Measurements from ENCODE around the gene TRMT5. TPM values are rescaled to one million over a fixed set of nuclear protein-coding genes. Genes with fewer than 3 reads are reported as not detected.

Gene TRMT5
- polyA plus RNA-seq, 6 donors from 2014 or later: 2.1 to 6.3 (median 4.7) TPM; not detected in 1

Other genes with a start within 250 kb of the TRMT5 start
- gene MNAT1, start 246.3 kb downstream of the TRMT5 start, polyA plus RNA-seq (ENCODE audit: low read depth in 6 of 6): 10 to 100 TPM; 14.5 to 27.4 (median 22.1) TPM
- gene SLC38A6, start 166 bp upstream of the TRMT5 start, polyA plus RNA-seq (ENCODE audit: low read depth in 6 of 6): 10 to 100 TPM in 2 of 6 donors, 1 to 10 TPM in 4; 3.6 to 10.1 (median 7.0) TPM

Data from naive B cell (primary cell).